GM21528 (cell line): Measurements from ENCODE around the gene CMIP.

Experiments used
- ATAC-seq: cut with Tn5 transposase; IDR thresholded peaks from one replicate; pipeline ENCODE4 v1.9.1; 2021; ENCODE audit warnings: mild to moderate bottlenecking, moderate library complexity; ENCODE audit not compliant: unreplicated experiment, low FRiP score

The CMIP gene

DNA sequence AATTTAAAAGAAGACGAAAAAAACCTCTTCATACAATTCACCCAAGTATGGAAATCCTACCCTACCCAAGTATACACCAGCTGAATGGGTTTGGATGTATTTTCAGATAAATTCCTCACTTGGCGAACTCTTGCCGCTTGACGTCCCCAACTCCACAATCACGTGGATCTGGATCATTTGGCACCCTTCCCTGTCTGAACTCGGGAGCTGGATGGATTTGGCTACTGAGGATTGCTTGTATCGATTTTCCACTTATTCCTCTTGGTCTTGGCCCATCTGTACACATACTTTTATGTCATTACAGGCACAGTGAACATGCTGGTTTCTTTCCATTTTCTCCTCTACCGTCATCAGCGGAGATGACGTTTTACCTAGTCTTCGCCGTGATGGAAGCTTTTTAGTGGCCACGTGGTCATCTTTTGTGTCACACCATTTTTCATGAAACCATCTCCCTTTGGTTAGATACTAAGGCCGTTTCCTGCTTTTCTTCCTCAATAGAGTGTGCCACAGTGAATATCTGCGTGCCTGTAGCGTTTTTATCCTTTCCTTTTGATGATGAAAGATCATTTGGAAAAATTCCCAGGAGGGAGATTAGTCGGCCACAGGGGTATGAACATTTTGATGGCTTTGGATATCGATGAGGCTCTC, 47.1 kb downstream of the CMIP start:
- no peak for ATAC-seq

GRCh38 chr16:81492311-81492761, 47.7 kb downstream of the CMIP start:
- ATAC-seq = no peak

GRCh38 chr16:81492965-81493754, 48.6 kb downstream of the CMIP start:
- ATAC-seq = no peak

DNA sequence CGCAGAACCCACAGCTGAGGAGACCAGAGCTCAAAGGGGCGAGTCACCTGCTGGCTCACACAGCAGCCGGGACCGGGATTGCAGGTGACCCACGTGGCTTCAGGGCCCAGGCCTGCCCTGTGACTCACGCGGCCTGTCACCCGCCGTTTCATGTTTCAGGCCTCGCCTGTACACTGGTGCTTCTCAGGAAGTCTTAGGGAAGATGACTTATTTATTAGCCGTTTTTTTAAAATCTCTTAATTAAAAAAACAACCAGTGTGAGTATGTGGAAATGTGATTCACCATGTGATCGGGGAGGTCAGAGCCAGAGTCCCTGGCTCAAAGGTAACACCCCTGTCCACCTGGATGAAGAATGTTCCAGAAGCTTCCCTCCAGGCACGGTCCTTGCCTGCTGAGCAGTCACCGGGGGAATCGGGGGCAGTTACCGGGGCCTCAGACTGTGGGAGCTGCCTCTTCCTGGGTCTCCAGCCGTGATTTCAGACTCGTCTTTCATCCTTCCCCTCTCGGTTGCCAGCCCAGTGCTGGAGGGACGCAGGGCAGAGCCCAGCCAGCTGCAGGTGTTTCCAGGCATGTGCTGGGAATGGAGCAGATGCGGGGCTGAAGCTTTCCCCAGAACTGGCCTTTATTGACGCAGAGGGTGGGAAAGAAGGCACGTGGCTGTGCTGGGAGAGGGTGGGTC, 49.3 kb downstream of the CMIP start:
- ATAC-seq = no peak

- no peak for ATAC-seq
Measured at GRCh38 chr16:81494434-81494806, 49.8 kb downstream of the CMIP start.

GRCh38 chr16:81494888-81495287, 50.3 kb downstream of the CMIP start:
- no peak for ATAC-seq

DNA sequence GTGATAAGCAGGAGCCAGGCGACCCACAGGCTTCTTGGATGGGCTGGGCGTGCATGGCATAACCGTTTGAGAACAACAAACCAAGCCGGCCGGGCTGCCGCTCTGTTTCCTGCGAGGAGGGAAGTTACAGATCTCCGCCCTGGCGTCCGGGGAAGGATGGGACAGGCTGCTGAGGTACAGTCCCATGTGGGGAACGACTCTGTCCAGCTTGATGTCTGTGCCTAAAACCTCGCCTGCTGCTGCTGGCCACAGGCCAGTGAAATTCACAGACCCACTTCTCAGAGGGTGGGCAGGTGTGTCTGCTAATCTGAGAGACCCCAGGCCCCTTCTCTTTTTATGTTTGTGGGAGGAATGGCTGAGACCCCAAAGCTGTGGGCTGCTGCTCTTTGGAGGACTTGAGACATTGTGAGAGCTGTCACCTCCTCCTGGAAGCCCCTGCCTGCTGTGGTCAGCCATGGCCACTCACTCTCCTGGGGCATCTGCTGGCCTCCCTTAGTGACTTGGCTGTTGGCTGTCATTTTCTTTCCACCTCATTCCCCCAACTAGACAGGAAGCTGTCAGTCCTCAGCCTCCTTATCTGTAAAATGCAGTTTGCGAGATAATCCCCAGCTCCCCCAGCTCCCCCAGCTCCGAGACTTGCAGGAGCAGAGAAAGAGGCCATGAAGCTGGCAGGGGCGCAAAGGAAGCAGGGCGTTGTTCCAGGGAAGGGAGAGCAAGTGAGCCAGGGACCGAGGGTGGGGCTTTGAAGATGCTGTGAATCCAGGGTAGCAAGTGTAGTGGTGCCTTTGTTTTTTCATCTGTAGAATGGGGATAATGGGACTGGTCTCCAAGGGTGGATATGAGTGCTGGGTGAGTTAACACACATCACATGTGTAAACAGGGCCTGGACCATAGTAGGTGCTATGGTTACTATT, 51.0 kb downstream of the CMIP start:
- no peak for ATAC-seq

GRCh38 chr16:81496321-81496720, 51.7 kb downstream of the CMIP start:
- ATAC-seq = no peak

DNA sequence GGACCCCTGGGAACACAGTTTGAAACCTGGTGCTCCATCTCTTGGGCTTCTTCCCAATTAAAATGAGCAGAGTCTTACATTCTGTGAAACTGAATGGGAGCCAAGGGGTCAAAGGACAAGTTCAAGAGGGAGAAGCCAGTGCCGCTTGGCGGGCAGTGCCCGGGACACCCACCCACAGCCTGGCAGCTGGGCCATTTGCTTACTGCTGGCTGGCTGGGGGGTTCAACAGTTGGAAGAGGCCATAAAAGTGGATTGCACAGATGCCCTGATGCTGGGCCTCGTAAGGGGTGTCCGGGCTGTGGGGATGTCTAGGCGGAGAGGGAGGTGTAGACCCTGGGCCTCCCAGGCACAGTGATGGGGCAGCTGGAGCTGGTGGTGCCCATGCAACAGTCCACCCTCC, 52.1 kb downstream of the CMIP start:
- ATAC-seq = no peak

DNA sequence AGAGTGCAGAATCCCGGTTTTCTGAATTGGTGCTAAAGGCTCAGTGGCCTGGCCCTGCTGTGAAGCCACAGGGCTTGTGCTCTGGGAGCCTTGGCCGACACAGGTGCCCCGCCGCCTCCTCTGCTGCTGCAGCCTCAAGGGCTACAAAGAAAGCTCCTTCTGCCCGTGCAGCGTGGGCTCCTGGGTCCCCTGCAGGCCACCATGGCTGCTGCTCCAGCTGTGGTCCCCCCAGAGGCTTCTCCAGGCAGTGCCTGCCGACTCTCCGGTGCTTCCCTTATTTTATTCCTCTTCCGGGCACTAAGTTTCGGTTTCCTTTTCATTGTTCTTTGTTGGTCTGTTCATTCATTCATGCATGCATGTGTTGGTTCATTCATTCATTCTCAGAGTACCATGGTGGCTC, 53.1 kb downstream of the CMIP start:
- no peak for ATAC-seq

DNA sequence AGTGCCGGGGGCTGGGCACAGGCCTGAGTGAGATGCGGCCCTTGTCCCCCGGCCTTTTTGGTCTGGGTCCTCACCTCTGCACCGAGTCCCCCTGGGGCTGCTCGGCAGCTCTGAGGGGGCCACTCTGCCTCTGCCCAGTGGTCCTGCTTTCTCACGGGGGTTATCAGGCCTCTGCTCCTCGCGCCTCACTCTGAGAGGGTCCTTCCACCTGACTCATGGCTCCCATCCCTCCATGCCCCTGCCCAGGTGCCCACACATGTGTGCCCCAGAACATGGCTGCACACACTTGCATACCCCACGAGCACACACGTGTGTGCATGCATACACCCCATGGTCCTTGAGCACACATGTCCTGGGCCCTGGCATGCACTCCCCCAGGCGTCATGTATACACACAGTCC, 53.7 kb downstream of the CMIP start:
- no peak for ATAC-seq

- ATAC-seq = no peak
Measured at GRCh38 chr16:81499576-81500380, 55.2 kb downstream of the CMIP start.

DNA sequence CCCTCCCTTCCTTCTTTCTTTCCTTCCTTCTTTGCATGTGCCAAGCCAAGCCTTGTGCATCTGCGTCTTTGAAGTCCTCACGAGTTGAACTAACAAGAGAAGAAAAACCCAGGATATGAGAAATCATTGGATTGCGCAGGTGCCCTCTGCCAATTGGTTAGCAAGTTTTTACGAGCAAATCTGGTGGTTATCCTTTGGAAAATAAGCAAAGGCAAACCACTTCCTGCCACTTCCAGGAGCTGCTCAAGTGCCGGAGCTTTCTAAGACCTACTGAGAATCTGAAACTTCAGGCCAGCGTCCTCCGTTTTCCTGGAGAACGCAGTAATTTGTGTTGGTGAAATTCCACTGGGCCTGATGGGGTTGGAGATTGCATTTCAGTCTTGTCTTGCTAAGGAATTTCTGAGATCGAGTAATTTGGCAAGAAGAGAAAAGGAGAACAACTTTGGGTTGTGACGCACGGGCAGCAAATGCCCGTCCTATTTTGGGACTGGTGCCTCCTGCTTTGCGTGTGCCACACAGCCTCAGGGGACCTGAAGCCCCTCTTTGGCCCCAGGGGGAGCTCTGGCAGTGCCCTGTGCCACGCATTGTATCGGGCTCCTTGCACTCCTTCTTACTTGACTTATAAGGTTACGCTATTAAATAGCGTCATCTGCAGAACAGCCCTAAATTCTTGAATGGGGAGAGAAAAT, 56.4 kb downstream of the CMIP start:
- ATAC-seq = no peak

- ATAC-seq = no peak
Measured at GRCh38 chr16:81502396-81503070, 57.9 kb downstream of the CMIP start.

DNA sequence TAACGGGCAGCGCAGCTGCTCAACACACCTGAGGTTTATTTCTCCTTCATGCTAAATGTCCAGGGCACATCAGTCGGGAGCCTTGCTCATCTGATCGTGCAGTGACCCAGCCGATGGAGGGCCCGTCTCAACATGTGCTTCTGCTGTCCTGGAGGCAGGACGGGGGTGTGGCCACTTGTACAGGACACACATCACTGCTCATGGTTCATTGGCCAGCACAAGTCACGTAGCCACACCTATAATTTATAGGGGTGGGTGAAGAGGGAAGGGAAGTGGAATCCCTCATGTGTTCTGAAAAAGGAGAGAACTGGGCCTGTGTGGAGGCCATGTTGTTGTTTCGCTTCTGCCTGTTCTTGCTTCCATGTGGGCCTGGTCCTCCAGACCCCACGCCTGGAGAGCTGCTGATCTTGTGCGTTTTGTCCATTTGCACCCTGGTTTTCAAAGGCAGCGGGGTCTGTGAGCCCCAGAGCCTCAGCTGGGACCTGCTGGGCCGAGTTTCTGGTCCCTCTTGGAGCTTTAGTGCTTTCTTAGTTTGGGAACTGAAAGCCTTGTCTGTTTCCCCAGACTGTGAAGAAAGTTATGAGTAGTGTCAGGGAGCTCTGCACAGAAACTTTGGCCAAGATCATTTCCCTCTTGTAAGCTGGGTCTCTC, 60.5 kb downstream of the CMIP start:
- ATAC-seq = peak; percentile 84

GRCh38 chr16:81509404-81509803, 64.8 kb downstream of the CMIP start:
- no peak for ATAC-seq

DNA sequence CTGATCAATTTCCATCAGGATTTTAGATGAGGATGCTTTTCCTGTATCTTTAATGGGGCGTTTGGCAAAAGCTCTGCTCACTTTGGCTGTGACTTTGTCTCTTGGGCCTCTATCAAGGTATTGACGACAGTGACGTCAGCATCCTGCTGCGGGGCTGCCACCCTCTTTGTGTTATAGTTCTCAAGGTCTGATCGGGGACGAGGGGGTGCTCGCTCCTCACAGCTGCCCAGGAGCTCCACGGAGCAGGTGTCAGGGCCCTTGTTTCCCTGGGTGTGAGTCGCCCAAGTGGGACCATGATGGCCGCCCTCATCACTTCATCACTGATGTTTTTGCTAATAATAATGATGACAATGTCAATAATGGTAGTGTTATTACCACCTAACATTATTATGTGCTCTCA, 65.4 kb downstream of the CMIP start:
- ATAC-seq = no peak

- ATAC-seq = no peak
Measured at GRCh38 chr16:81511371-81511770, 66.8 kb downstream of the CMIP start.
